GM18499 (cell line): ENCODE results near the gene PKIB.
A peak's percentile ranks its signal among the peaks of the same experiment; 100 is the strongest.

Experiments used
- ATAC-seq: cut with Tn5 transposase; IDR thresholded peaks from one replicate; pipeline ENCODE4 v1.9.1; 2021; ENCODE audit warnings: moderate number of reproducible peaks; ENCODE audit not compliant: insufficient read depth, unreplicated experiment

PKIB gene

DNA sequence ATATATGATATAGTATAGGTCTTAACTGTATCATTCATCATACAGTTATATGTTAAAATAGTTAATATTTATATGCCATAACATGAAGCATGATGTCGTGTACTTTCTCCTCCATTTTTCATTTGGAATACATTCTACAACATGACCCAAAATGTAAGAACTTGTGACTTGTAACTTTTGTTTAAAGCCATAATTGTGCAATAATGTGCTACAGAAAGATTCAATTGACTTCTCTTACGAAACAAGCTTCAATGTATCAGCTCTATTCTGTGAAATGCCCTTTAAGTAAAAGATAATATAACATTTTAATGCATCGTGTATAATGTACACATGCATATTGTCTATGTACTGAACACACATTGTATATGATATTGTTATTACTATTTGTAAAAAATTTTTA, 92.6 kb downstream of the PKIB start:
- ATAC-seq = no peak

GRCh38 chr6:122704066-122704465, 93.9 kb downstream of the PKIB start:
- ATAC-seq = no peak

DNA sequence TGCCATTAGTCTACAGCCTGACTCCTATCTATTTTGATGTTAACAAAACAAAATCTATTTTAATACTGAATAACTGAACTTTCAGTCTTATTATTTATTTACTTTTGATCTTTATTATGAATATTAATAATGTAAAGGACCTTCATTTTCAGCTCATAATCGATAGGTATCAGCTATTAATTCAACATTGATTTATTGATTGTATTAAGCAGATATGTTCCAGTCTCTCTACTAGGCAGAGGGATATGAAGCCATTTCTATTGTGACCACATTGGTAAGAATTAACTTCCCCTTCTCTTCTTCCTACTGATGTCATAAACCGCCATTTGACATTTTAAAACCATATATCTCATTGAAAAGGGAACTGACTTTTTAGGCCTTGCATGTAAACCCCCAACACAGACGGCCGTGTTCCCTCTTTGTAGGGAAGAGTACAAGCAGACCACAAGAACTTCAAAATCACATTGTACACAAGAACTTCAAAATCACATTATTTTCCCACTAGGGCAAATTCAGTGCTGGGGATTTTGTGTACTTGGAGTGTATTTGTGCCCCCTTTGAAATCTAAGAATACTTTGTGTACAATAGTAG, 99.8 kb downstream of the PKIB start:
- peak; percentile 97 for ATAC-seq

DNA sequence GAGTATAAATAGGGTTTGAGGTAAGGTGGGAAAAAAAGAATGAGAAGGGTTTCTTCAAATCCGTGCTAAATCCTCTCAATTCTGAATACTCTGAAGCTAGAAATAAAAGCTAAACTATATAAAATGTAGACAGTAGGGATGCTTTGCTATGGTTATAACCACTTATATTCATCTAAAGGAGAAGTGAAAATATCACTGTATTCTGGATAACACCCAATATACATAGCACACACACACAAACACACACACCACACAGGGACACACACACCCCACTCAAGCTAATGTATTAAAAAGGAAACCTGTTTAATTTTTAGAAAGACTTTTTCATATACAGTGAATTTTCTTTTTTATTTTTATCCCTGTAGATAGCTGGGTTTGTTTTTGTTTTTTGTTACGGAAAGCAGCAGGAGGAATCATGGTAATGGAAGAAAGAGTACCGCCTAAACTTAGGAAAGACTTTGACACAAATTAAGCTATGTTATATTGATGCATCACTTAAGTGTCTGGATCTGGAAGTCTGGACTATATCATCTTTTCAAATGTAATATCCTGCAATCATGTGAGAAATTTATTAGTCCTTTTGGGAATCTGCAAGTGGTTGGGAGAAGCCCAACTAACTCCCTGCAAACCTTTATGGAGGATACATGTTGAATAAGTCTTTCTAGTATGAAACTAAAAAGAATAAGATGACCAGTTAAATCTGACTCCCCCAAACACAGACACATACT, 100.9 kb downstream of the PKIB start:
- ATAC-seq = no peak

DNA sequence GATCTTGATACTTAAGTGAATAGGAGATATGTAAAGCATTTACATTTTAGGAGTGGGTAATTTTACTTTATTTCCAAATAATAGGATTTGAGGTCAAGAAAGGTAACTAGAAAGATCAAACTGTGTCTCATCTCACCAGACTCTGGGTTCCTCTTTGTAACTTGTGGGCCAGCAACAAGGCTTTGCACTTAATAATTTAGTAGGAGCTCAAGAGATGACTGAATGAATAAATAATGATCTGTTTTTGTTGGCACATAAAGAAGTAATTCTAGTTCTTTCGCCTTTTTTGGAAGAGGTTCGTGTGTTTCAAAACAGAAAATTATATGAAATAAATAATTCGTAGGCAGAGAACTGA, 101.9 kb downstream of the PKIB start:
- ATAC-seq = no peak

DNA sequence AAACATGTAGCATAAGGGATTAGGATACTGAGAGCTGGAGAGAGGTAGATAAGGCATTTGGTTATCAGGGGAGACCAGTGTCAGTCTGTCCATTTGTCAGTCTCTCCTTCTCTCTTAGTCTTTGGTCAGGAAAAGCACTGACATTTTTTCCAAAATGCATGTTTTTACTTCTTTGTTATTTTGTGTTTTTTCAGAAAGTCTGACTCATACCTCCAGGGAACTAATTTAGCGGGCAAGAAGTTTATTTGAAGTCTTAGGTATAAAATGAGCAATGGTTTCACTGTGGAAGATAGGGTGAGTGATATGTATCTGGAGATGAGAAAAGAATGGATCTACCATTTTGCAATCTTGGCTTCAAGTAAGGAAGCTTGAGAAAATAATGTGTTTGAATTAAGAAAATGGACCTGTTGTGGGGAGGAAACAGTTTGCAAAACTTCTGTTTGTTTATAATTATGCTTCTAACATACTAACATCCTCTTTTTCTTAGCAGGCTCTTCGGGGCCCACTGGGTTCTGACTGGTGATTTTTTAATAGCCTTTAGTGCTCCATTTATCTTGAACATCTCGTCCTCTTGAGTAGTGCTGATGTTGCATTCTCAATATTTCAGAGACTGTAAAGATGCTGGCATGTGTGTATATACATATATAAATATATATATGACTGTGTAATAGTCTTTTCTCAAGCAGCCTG, 102.4 kb downstream of the PKIB start:
- no peak for ATAC-seq

GRCh38 chr6:122713138-122713537, 102.9 kb downstream of the PKIB start:
- ATAC-seq = no peak

- no peak for ATAC-seq
Measured at GRCh38 chr6:122714059-122714458, 103.9 kb downstream of the PKIB start.

DNA sequence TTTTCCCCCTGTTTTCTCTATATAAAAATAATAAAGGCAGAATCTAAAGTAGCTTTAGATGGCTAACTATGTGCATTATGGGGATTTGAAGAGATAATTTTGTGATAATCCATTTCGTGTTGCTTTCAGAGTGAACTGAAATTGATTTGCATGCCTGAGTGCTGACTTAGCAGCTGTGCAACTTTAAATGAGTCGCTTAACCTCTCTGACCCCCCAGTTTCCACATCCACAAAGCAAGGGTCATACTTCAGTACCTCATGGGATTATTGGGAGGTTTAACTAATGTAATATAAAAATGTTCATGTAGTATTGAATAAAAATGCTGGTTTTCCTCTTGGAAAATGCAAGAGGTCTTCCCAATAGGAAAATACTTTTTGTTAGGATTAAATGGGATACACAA, 105.5 kb downstream of the PKIB start:
- no peak for ATAC-seq

GRCh38 chr6:122717350-122717749, 107.1 kb downstream of the PKIB start:
- no peak for ATAC-seq

GRCh38 chr6:122718616-122719015, 108.4 kb downstream of the PKIB start:
- ATAC-seq = no peak

DNA sequence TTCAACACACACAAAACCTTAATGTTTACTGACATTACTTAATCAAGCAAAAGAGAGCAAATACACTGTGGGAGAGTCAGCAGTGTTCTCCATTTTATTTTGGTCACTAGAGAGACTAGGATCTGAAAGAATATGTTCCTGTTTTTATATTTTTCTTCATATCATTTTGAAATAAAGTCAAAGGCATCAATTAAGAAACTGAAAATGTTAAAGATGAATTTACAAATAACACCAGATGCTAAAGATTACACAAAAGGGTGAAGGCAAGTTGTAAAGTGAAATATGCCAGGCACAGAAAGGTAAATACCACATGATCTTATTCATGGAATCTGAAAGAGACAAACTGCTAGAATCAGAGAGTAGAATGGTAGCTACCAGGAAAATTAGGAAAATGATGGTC, 109.0 kb downstream of the PKIB start:
- no peak for ATAC-seq

GRCh38 chr6:122722746-122723145, 112.5 kb downstream of the PKIB start:
- no peak for ATAC-seq

GRCh38 chr6:122726649-122727048, 116.4 kb downstream of the PKIB start:
- no peak for ATAC-seq

DNA sequence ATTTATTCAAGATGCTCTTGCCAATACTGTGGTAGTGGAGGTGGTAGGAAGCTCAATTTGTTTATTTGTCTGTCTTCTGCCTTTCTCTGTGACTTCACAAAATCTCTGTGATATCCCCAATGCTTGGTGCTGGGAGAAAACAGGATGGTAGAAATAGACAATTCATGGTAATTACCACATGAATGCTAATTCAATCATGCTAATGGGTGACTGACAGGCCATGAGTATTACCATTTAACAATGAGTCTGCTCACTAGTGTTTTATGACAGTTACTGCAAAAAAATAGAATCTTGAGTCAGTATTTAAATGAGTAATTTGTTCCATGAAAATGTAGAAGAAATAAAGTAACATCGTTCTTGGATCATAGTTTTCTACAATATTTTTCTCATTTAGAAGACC, 117.0 kb downstream of the PKIB start:
- ATAC-seq = no peak

GRCh38 chr6:122730334-122730733, 120.1 kb downstream of the PKIB start:
- no peak for ATAC-seq

DNA sequence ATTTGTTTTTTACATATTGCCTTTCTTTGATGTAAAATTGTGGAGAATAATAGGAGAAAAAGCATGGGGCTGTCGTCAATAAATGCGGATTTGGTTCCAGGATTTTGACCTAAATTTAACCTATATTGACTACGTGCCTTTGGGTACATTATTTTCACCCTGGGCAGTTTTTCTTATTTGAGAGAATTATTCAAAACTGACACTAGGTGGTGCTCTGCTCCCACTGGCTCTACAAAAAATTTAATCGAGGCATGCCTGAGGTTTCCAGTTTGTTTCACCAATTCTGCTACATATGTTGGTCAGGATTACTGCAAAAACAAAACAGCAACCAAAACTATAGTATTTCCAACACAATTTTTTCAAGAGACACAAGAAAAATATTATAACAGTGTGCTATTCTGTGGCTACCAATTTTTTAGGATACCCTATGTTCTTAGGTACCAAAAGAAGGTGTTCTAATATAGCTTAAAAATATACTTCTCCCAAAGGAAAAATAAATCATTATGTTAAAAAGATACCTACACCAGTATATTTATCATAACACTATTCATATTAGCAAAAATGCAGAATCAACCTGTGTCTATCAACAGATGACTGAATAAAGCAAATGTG, 120.7 kb downstream of the PKIB start:
- no peak for ATAC-seq

- ATAC-seq = no peak
Measured at GRCh38 chr6:122733259-122733658, 123.1 kb downstream of the PKIB start.

DNA sequence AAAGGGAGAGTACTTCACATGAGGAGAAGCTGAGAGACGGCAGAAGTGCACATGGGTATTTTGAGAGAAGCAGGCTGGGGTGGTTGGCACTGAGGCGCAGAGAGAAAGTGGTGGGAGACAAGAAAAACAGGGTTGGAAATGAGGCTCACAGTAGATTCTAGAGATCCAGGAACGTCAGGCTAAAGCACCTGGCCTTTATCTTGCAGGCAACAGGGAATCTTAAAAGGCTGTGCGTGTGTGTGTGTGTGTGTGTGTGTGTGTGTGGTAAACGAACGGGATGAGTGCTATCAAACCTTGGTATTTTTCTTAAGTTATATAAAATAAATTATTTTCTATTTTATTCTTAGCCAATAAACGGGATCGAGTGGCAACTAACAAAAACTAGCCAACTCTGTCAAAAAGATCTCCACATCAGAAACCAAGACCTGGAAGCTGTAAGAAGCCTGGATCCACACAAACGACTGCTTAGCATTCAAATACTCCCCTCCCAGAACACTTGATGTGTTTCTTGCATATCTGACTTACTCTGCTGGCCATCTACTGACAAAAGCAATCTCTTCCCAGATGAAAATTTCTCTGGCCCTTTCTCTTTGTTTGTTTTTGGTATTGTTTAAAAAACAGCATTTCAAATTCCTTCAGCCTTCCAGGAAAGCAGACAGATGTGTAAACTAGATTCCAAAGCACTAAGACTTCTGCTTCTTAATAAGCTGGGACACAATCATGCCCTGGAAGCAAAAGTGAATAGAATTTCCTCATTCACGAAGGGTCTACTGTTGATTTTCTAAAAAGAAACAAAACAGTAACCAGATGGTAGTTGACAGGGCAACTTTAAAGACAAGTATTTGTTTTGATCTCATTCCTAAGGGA, 124.6 kb downstream of the PKIB start:
- ATAC-seq = no peak

DNA sequence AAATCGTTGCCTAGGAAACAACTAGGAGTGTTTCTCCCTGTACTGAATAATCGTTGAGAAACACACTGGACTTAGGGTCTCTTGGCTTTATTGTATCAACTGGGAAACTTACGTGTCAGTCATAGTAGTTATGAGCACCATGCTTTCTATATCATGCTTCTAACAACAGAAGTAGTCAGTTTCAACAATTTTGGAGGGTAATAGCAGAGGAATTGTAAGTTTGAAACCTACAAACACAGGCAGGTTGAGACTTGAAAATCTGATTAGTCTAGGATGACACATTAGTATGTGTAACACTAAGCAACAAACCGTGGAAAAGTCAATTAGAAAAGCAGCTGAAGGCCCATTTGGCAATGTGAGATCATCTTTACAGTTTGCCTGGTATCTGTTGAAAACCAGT, 125.4 kb downstream of the PKIB start:
- ATAC-seq = no peak
